Loucy (cell line): Measurements from ENCODE around the gene SCAF11.

Experiments used
- EZH2phosphoT487 ChIP-seq: fragments of 200-600 bp; IDR thresholded peaks from 2 replicates; pipeline ENCODE4 v1.6.1; 2018; ENCODE audit warnings: antibody characterized with exemption, mild to moderate bottlenecking, moderate library complexity, borderline replicate concordance
- TF ChIP-seq, protein P1 (sequence below): fragments of 200-600 bp; sonication (generic); conservative IDR thresholded peaks from 2 replicates; pipeline ENCODE4 v1.5.1; 2014; ENCODE audit warnings: mild to moderate bottlenecking, antibody characterized with exemption, low read length

GRCh38 chr12:45890276-45890675 is 100.1 kb downstream of the SCAF11 start:
- TF ChIP-seq, protein P1, sequence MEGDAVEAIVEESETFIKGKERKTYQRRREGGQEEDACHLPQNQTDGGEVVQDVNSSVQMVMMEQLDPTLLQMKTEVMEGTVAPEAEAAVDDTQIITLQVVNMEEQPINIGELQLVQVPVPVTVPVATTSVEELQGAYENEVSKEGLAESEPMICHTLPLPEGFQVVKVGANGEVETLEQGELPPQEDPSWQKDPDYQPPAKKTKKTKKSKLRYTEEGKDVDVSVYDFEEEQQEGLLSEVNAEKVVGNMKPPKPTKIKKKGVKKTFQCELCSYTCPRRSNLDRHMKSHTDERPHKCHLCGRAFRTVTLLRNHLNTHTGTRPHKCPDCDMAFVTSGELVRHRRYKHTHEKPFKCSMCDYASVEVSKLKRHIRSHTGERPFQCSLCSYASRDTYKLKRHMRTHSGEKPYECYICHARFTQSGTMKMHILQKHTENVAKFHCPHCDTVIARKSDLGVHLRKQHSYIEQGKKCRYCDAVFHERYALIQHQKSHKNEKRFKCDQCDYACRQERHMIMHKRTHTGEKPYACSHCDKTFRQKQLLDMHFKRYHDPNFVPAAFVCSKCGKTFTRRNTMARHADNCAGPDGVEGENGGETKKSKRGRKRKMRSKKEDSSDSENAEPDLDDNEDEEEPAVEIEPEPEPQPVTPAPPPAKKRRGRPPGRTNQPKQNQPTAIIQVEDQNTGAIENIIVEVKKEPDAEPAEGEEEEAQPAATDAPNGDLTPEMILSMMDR: peak; percentile 24; the same call in 1 of the 2 replicates
- no peak for TF ChIP-seq EZH2phosphoT487
